Measurements from ENCODE around the gene FEM1A. TPM values are rescaled to one million over a fixed set of nuclear protein-coding genes. Genes with fewer than 3 reads are reported as not detected.
"Not testable (repeated sequence)": the region's sequence is repeated elsewhere in the genome, so short reads cannot be mapped to it uniquely, and the experiment has no call there.

The FEM1A gene
- polyA plus RNA-seq, 1 donor from 2014 or later = 8.7 TPM

GRCh38 chr19:4844348-4845179, 53.0 kb downstream of the FEM1A start:
- H3K36me3 ChIP-seq (ENCODE audit: insufficient read depth, low read length) = no peaks in the 10 kb centered on the region
- H2AFZ ChIP-seq (ENCODE audit: low read depth, low read length) = no peak overlapping the region
- TF ChIP-seq MXI1 (conservative IDR thresholded peaks at IDR 0.05; ENCODE audit: poor library complexity, severe bottlenecking) (no peak), EP300 (conservative IDR thresholded peaks at IDR 0.05; ENCODE audit: poor library complexity, severe bottlenecking) (no peak)
- H3K4me3 ChIP-seq (ENCODE audit: low read length) = no peak overlapping the region
- no peak overlapping the region for H3K27ac ChIP-seq (ENCODE audit: low read length)
- H3K4me2 ChIP-seq (ENCODE audit: low read length) = no peak overlapping the region
- H3K9ac ChIP-seq (ENCODE audit: low read length) = no peak overlapping the region
- H4K20me1 ChIP-seq (ENCODE audit: insufficient read depth) = no peaks in the 10 kb centered on the region
- no peaks in the 10 kb centered on the region for H3K79me2 ChIP-seq (replicated peaks; ENCODE audit: insufficient read depth, low read length)
- H3K9me3 ChIP-seq (ENCODE audit: low read length) = no peaks in the 10 kb centered on the region
- H3K9me2 ChIP-seq (ENCODE audit: insufficient read depth, low read length) = no peaks in the 10 kb centered on the region
- H3F3A ChIP-seq (ENCODE audit: insufficient read depth, low read length, poor library complexity, severe bottlenecking) = no peaks in the 10 kb centered on the region
- H3K27me3 ChIP-seq (ENCODE audit: insufficient read depth, low read depth, low read length) = no peaks in the 10 kb centered on the region

DNA sequence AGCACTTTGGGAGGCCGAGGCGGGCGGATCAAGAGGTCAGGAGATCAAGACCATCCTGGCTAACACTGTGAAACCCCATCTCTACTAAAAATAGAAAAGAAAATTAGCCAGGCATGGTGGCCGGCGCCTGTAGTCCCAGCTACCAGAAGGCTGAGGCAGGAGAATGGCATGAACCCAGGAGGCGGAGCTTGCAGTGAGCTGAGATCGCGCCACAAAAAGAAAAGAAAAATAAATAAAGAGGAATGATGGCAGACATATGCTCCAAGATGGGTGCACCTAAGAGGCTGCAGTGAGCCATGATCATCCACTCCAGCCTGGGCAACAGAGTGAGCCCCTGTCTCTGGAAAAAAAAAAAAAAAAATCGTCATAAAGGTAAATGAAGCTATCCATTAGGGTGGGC, 54.4 kb downstream of the FEM1A start:
- H3K9me2 ChIP-seq (ENCODE audit: insufficient read depth, low read length); H3K27ac ChIP-seq (ENCODE audit: low read length); H3K9ac ChIP-seq (ENCODE audit: low read length); H3K79me2 ChIP-seq (replicated peaks; ENCODE audit: insufficient read depth, low read length); H3K4me2 ChIP-seq (ENCODE audit: low read length); H4K20me1 ChIP-seq (ENCODE audit: insufficient read depth); H3K9me3 ChIP-seq (ENCODE audit: low read length); H2AFZ ChIP-seq (ENCODE audit: low read depth, low read length); H3K36me3 ChIP-seq (ENCODE audit: insufficient read depth, low read length); H3F3A ChIP-seq (ENCODE audit: insufficient read depth, low read length, poor library complexity, severe bottlenecking); H3K4me3 ChIP-seq (ENCODE audit: low read length); H3K27me3 ChIP-seq (ENCODE audit: insufficient read depth, low read depth, low read length): not testable (repeated sequence)

- no peaks in the 10 kb centered on the region for H3K9me2 ChIP-seq (ENCODE audit: insufficient read depth, low read length)
- no peaks in the 10 kb centered on the region for H3K36me3 ChIP-seq (ENCODE audit: insufficient read depth, low read length)
- no peaks in the 10 kb centered on the region for H3K27me3 ChIP-seq (ENCODE audit: insufficient read depth, low read depth, low read length)
- H3K4me3 ChIP-seq (ENCODE audit: low read length) = no peak overlapping the region
- TF ChIP-seq MXI1 (conservative IDR thresholded peaks at IDR 0.05; ENCODE audit: poor library complexity, severe bottlenecking) (no peak), POLR2AphosphoS5 (IDR thresholded peaks at IDR 0.05) (no peak), CTCF (IDR thresholded peaks at IDR 0.05; ENCODE audit: poor library complexity, severe bottlenecking) (no peak), TAF1 (IDR thresholded peaks at IDR 0.05; ENCODE audit: low read depth) (no peak), SMC3 (conservative IDR thresholded peaks at IDR 0.05; ENCODE audit: poor library complexity) (no peak), EZH2 (IDR thresholded peaks at IDR 0.05; ENCODE audit: borderline replicate concordance, insufficient read depth, low read length, poor library complexity, severe bottlenecking) (no peak), RAD21 (conservative IDR thresholded peaks at IDR 0.05) (no peak), EP300 (conservative IDR thresholded peaks at IDR 0.05; ENCODE audit: poor library complexity, severe bottlenecking) (no peak)
- TF ChIP-seq, protein P1, sequence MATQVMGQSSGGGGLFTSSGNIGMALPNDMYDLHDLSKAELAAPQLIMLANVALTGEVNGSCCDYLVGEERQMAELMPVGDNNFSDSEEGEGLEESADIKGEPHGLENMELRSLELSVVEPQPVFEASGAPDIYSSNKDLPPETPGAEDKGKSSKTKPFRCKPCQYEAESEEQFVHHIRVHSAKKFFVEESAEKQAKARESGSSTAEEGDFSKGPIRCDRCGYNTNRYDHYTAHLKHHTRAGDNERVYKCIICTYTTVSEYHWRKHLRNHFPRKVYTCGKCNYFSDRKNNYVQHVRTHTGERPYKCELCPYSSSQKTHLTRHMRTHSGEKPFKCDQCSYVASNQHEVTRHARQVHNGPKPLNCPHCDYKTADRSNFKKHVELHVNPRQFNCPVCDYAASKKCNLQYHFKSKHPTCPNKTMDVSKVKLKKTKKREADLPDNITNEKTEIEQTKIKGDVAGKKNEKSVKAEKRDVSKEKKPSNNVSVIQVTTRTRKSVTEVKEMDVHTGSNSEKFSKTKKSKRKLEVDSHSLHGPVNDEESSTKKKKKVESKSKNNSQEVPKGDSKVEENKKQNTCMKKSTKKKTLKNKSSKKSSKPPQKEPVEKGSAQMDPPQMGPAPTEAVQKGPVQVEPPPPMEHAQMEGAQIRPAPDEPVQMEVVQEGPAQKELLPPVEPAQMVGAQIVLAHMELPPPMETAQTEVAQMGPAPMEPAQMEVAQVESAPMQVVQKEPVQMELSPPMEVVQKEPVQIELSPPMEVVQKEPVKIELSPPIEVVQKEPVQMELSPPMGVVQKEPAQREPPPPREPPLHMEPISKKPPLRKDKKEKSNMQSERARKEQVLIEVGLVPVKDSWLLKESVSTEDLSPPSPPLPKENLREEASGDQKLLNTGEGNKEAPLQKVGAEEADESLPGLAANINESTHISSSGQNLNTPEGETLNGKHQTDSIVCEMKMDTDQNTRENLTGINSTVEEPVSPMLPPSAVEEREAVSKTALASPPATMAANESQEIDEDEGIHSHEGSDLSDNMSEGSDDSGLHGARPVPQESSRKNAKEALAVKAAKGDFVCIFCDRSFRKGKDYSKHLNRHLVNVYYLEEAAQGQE (IDR thresholded peaks at IDR 0.05; ENCODE audit: borderline replicate concordance) = no peak
- H2AFZ ChIP-seq (ENCODE audit: low read depth, low read length) = no peak overlapping the region
- no peak overlapping the region for H3K9ac ChIP-seq (ENCODE audit: low read length)
- H3F3A ChIP-seq (ENCODE audit: insufficient read depth, low read length, poor library complexity, severe bottlenecking) = no peaks in the 10 kb centered on the region
- no peak overlapping the region for H3K27ac ChIP-seq (ENCODE audit: low read length)
- H3K9me3 ChIP-seq (ENCODE audit: low read length) = no peaks in the 10 kb centered on the region
- H3K79me2 ChIP-seq (replicated peaks; ENCODE audit: insufficient read depth, low read length) = no peaks in the 10 kb centered on the region
- H4K20me1 ChIP-seq (ENCODE audit: insufficient read depth) = no peaks in the 10 kb centered on the region
- H3K4me2 ChIP-seq (ENCODE audit: low read length) = no peak overlapping the region
These were observed 55.8 kb downstream of the FEM1A start for GRCh38 chr19:4847190-4847973.

Measured in neural cell (in vitro differentiated cells).